PFSK-1 (cell line): ENCODE data around the gene GANAB.

ENCODE experiments used
- FOXP2 ChIP-seq: optimal IDR thresholded peaks from 2 replicates; pipeline ENCODE3; 2011; ENCODE audit warnings: borderline replicate concordance, control low read depth, inconsistent platforms; ENCODE audit not compliant: insufficient read depth; ENCODE audit errors: extremely low read length, extremely low read depth
- POLR2AphosphoS5 ChIP-seq: IDR thresholded peaks from 2 replicates; pipeline ENCODE4 v1.6.1; 2012; ENCODE audit warnings: low read depth, mild to moderate bottlenecking, control low read depth, low read length, moderate library complexity
- REST ChIP-seq, 2 experiments: IDR thresholded peaks; 2 replicates each; pipeline versions ENCODE4 v1.6.1 to v1.8.0; 2011 to 2012; ENCODE audit warnings: low read depth in 2 of 2, low read length in 2 of 2, control low read depth in 1 of 2, inconsistent platforms in 1 of 2, mild to moderate bottlenecking in 1 of 2, moderate library complexity in 1 of 2; ENCODE audit not compliant: insufficient read depth in 1 of 2
- SIN3A ChIP-seq: IDR thresholded peaks from 2 replicates; pipeline ENCODE4 v1.6.1; 2012; ENCODE audit warnings: mild to moderate bottlenecking, low read length, moderate library complexity, borderline replicate concordance; ENCODE audit not compliant: insufficient read depth
- TAF1 ChIP-seq: IDR thresholded peaks from 2 replicates; pipeline ENCODE4 v1.6.1; 2012; ENCODE audit warnings: low read length, control low read depth, borderline replicate concordance; ENCODE audit not compliant: insufficient read depth

The GANAB gene

GRCh38 chr11:62612366-62613290 is 33.8 kb downstream of the GANAB start, which contains the start of the genes EML3 and ROM1:
EML3 (minus strand) TSS chr11:62612775; CDS start chr11:62612457, 318 bp downstream.
ROM1 (plus strand) TSS chr11:62613257; CDS start chr11:62613282, 25 bp downstream.
- TF ChIP-seq POLR2AphosphoS5 (peak; percentile 47), REST (IDR thresholded peaks at IDR 0.05; ENCODE audit: insufficient read depth in 1 of 2, low read depth in 2 of 2, low read length in 2 of 2) (no peak), FOXP2 (peak; percentile 24)

- no peak for TF ChIP-seq REST (IDR thresholded peaks at IDR 0.05; ENCODE audit: insufficient read depth in 1 of 2, low read depth in 2 of 2, low read length in 2 of 2)
Measured at GRCh38 chr11:62611705-62612365, 34.6 kb downstream of the GANAB start.

GRCh38 chr11:62610814-62611704 is 35.4 kb downstream of the GANAB start:
- no peak for TF ChIP-seq TAF1
- no peak for TF ChIP-seq FOXP2
- no peak for TF ChIP-seq REST (IDR thresholded peaks at IDR 0.05; ENCODE audit: insufficient read depth in 1 of 2, low read depth in 2 of 2, low read length in 2 of 2)
- TF ChIP-seq SIN3A, result no peak
- no peak for TF ChIP-seq POLR2AphosphoS5

- no peak for TF ChIP-seq FOXP2
- TF ChIP-seq POLR2AphosphoS5, result no peak
Measured at GRCh38 chr11:62610403-62610802, 36.0 kb downstream of the GANAB start.

- TF ChIP-seq POLR2AphosphoS5, result no peak
- no peak for TF ChIP-seq REST (IDR thresholded peaks at IDR 0.05; ENCODE audit: insufficient read depth in 1 of 2, low read depth in 2 of 2, low read length in 2 of 2)
- TF ChIP-seq TAF1, result no peak
- TF ChIP-seq FOXP2, result no peak
- no peak for TF ChIP-seq SIN3A
Measured at GRCh38 chr11:62608776-62609175, 37.6 kb downstream of the GANAB start.
